ENCODE measurements around the gene GLI2. TPM values are rescaled to one million over a fixed set of nuclear protein-coding genes. Genes with fewer than 3 reads are reported as not detected.

GLI2 gene
- total RNA-seq, 1 experiment from 2014 or later, result 4.0 TPM

DNA sequence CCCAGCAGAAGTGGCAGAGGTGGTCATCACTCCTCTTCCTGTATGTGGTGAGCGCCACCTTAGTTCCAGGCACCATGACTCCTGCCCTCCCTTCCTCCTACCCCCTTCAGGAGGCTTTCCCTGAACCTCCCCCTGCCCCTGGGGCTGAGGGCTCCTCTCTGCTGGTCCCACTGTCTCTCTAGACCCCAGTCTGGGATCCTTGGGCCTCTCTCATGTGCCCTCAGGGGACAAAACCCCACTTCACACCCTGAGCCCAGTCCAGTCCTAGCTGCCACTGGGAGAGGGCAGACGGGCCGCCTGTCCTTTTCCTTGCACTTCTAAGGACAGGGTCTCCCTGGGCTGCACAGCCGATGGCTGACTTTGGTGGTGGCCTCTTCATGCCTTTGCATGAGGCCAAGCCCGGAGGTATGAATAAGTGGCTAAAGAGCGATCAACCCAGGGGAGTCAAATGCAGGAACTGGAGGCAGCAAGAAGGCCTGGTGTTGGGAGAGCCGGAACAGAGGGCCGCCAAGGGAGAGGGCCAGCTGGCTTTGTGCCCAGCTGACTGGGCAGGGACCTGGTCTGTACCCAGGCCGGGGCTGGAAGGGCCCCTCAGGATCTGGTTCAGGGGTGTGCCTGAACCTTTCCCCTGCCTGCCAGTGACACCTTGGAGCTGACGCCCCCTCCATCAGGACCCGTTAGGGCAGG, 29.5 kb downstream of the GLI2 start:
- POLR2A ChIA-PET (ENCODE audit: unreplicated experiment), result no interaction called here
- no peak overlapping the region for H2AFZ ChIP-seq (ENCODE audit: low read length)
- DNase-seq (no peak), ATAC-seq (no peak)
- no peak overlapping the region for H3K9ac ChIP-seq (ENCODE audit: low read length)
- H3K36me3 ChIP-seq (ENCODE audit: low read depth, low read length), result no peaks in the 10 kb centered on the region
- no peaks in the 10 kb centered on the region for H3K27me3 ChIP-seq (ENCODE audit: low read length)
- H3K79me2 ChIP-seq (ENCODE audit: low read length), result no peaks in the 10 kb centered on the region
- TF ChIP-seq EZH2phosphoT487 (IDR thresholded peaks at IDR 0.05; ENCODE audit: borderline replicate concordance, low read length), result no peak
- TF ChIP-seq, protein P1, sequence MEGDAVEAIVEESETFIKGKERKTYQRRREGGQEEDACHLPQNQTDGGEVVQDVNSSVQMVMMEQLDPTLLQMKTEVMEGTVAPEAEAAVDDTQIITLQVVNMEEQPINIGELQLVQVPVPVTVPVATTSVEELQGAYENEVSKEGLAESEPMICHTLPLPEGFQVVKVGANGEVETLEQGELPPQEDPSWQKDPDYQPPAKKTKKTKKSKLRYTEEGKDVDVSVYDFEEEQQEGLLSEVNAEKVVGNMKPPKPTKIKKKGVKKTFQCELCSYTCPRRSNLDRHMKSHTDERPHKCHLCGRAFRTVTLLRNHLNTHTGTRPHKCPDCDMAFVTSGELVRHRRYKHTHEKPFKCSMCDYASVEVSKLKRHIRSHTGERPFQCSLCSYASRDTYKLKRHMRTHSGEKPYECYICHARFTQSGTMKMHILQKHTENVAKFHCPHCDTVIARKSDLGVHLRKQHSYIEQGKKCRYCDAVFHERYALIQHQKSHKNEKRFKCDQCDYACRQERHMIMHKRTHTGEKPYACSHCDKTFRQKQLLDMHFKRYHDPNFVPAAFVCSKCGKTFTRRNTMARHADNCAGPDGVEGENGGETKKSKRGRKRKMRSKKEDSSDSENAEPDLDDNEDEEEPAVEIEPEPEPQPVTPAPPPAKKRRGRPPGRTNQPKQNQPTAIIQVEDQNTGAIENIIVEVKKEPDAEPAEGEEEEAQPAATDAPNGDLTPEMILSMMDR (conservative IDR thresholded peaks at IDR 0.05; ENCODE audit: low read depth, low read length), result no peak
- TF ChIP-seq EZH2 (IDR thresholded peaks at IDR 0.05; ENCODE audit: low read length, unreplicated experiment), result no peak
- H3K4me2 ChIP-seq (ENCODE audit: low read length), result no peak overlapping the region
- BruUV-seq (replicated peaks), result no TSS peak
- H3K27ac ChIP-seq (ENCODE audit: low read length), result no peak overlapping the region
- CTCF ChIA-PET, result no interaction called here
- no peaks in the 10 kb centered on the region for H3K9me2 ChIP-seq (replicated peaks; ENCODE audit: low read length)
- intact Hi-C loops (cut with micrococcal nuclease), result no loop called here
- H3K4me3 ChIP-seq (ENCODE audit: low read length), result no peak overlapping the region
- no peaks in the 10 kb centered on the region for H3K4me1 ChIP-seq (ENCODE audit: insufficient read depth, low read length)
- H3K9me3 ChIP-seq (ENCODE audit: low read length), result no peaks in the 10 kb centered on the region
- H4K20me1 ChIP-seq (ENCODE audit: low read length), result no peaks in the 10 kb centered on the region
- H3F3A ChIP-seq (ENCODE audit: low read length, unreplicated experiment), result no peaks in the 10 kb centered on the region

DNA sequence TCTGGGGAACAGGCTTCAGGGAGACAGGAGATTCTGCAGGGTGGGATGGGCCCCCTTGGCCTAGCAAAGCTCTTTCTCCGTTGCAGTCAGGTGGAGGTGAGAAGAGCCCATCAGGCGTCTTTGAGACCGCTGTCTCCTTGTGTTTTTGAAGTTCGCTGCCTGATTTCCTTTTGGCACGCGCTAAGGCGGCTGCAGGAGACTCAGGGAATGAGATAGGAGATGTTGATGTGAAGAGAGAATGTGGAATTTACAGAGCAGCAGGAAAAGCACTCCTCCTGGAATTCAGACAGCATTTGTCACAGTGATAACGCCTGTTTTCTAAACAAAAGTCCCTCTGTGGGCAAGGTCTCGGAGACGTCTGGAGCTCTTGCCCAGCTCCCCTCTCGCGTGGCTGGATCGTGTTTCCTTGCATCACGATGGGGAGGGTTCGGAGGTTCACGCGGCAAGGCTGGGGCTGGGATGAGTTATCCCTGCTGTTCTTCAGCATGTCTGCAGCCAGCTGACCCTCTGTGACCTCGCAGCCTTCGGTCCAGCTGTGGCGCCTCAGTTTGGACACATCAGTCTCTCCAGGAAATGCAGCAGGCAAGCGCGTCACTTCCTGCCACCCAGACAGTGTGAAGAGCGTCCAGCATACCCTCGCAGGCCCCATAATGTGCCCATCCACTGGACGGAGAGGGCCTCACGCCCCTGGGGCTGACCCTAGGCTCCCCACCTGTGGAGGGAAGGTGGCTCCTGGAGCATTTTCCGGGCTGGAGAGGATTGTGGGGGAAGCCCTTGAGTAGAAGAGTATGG, 30.2 kb downstream of the GLI2 start:
- CTCF ChIA-PET, result interaction anchor here (0.6 kb wide), 1 partner anchor 11 kb away, joined by 6 read pairs; no protein-coding TSS in a partner anchor
- Histone ChIP-seq H2AFZ (ENCODE audit: low read length) (no peak overlapping the region), H3K9me2 (replicated peaks; ENCODE audit: low read length) (no peaks in the 10 kb centered on the region), H3K9ac (ENCODE audit: low read length) (no peak overlapping the region), H3K4me2 (ENCODE audit: low read length) (no peak overlapping the region), H3K9me3 (ENCODE audit: low read length) (no peaks in the 10 kb centered on the region), H3K36me3 (ENCODE audit: low read depth, low read length) (no peaks in the 10 kb centered on the region), H4K20me1 (ENCODE audit: low read length) (no peaks in the 10 kb centered on the region), H3F3A (ENCODE audit: low read length, unreplicated experiment) (no peaks in the 10 kb centered on the region), H3K27ac (ENCODE audit: low read length) (no peak overlapping the region), H3K4me1 (ENCODE audit: insufficient read depth, low read length) (peaks cover 3% of the 10 kb centered on the region), H3K27me3 (ENCODE audit: low read length) (no peaks in the 10 kb centered on the region), H3K79me2 (ENCODE audit: low read length) (no peaks in the 10 kb centered on the region), H3K4me3 (ENCODE audit: low read length) (no peak overlapping the region)
- TF ChIP-seq EZH2 (IDR thresholded peaks at IDR 0.05; ENCODE audit: low read length, unreplicated experiment), result no peak
- TF ChIP-seq, protein P1 (conservative IDR thresholded peaks at IDR 0.05; ENCODE audit: low read depth, low read length), result no peak
- no peak for TF ChIP-seq EZH2phosphoT487 (IDR thresholded peaks at IDR 0.05; ENCODE audit: borderline replicate concordance, low read length)
- POLR2A ChIA-PET (ENCODE audit: unreplicated experiment), result no interaction called here
- no peak for ATAC-seq
- intact Hi-C loops (cut with micrococcal nuclease), result no loop called here
- DNase-seq, result no peak
- no TSS peak for BruUV-seq (replicated peaks)

All from PC-3 (cell line).